DMS 273 treated with DMSO at 0.1 percent for 48 hours (cell line): ENCODE data around the gene LST1.
A peak's percentile ranks its signal among the peaks of the same experiment; 100 is the strongest.

ENCODE experiments used
- DNase-seq: peaks from one replicate; lab custom pipeline; 2025; lab: John Stamatoyannopoulos, UW

LST1 gene

GRCh38 chr6:31620586-31621319 lies 34.7 kb downstream of the LST1 start, which contains the start of gene PRRC2A:
Gene PRRC2A (plus strand): TSS chr6:31620715. CDS start chr6:31622790, 2,075 bp downstream.
- peak; percentile 55 for DNase-seq

GRCh38 chr6:31621320-31621939 lies 35.4 kb downstream of the LST1 start:
- no peak for DNase-seq

DNA sequence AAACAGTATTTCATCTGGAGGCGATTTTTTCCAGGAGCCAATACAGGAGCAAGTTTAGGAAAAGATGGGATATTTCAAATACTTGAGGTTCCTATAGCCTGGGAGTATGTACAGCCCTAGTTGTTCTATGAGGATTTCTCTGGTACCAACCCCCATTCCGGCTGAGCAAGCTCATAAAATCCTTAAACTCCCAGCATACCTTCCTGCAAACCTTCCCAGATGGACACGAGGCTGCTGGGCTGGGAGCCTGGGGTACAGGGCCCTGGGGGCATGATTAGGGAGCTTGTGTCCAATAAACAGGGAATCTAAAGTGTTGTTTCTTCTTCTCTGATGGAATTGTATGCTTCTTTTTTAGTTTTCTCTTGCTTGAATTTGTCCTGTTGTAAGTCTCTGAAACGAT lies 35.9 kb downstream of the LST1 start:
- DNase-seq: no peak

DNA sequence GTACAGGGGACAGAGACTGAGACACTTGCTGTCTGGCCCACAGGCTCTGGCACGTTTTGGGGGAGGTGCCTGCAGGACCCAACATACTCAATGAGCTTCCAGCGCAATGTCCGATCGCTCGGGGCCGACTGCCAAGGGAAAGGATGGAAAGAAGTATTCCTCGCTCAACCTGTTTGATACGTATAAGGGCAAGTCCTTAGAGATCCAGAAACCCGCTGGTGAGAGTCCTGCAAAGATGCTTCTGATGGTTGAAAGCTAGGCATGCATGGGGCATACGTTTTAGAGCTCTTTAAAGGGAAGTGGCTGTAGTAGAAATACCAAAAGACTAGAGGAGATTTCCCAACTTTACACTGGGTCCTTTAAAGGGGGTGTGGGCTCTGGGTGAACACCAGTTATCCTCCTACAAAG lies 36.6 kb downstream of the LST1 start:
- no peak for DNase-seq

- no peak for DNase-seq
These were observed 38.0 kb downstream of the LST1 start for GRCh38 chr6:31624070-31624469.

DNA sequence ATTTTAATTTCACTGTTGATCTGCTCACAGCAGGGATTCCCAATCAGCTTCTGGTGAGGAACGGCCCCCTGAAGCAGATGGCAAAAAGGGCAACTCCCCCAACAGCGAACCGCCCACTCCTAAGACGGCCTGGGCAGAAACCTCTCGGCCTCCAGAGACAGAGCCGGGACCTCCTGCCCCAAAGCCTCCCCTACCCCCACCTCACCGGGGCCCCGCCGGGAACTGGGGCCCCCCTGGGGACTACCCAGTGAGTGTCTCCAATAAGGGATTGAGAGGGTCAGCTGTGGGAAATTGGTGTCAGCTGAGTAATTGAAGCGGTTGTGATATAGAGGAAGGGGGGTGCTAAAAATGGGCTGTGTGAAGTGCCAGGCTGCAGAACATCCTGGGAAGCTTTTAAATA lies 40.9 kb downstream of the LST1 start:
- DNase-seq: no peak

DNA sequence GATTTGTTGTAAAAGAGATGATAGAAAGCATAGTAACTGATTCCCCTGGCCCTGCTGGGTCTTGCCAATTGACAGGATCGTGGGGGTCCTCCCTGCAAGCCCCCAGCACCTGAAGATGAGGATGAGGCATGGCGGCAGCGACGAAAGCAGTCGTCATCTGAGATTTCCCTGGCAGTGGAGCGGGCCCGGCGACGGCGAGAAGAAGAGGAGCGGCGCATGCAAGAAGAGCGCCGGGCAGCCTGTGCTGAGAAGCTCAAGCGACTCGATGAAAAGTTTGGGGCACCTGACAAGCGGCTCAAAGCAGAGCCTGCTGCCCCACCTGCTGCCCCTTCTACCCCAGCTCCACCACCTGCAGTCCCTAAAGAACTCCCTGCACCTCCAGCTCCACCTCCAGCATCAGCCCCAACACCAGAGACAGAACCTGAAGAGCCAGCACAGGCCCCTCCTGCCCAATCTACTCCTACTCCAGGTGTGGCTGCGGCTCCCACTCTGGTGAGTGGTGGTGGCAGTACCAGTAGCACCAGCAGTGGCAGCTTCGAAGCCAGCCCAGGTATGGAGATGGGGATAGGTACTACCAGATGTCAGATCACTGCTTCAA lies 41.7 kb downstream of the LST1 start:
- DNase-seq: no peak

GRCh38 chr6:31629014-31629413 lies 42.9 kb downstream of the LST1 start:
- no peak for DNase-seq

DNA sequence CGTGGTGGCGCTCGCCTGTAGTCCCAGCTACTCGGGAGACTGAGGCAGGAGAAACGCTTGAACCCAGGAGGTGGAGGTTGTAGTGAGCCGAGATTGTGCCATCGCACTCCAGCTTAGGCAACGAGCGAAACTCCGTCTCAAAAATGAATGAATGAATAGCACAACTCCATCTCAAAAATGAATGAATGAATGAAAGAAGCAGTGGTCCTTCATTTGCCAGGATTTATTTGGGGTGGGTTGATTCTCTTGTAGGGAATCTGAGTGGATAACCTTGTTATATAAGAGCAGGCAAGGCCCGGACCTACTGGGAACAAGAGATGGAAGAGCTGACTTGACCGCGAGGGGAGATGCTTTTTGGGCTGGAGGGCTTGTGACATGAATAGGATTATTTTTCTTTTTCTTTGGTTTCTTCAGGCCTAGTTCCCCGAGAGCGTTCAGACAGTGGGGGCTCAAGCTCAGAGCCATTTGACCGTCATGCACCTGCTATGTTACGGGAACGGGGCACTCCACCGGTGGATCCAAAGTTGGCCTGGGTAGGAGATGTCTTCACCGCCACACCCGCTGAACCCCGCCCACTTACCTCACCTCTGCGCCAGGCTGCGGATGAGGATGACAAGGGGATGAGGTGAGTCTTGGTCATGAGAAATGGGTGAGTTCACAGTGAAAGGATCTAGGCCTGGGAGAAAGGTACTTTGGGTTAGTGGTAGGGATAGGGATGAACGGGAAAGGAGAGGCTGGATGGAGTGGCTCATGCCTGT lies 44.3 kb downstream of the LST1 start:
- no peak for DNase-seq

DNA sequence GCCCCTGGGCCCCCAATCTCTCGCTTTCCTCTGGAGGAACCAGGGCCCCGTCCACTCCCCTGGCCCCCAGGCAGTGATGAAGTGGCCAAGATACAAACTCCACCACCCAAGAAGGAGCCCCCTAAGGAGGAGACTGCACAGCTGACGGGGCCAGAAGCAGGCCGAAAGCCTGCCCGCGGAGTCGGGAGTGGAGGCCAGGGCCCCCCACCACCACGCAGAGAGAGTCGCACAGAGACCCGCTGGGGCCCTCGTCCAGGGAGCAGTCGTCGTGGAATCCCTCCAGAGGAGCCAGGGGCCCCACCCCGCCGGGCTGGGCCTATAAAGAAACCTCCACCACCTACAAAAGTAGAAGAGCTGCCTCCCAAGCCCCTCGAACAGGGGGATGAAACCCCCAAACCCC lies 45.1 kb downstream of the LST1 start:
- DNase-seq: no peak

DNA sequence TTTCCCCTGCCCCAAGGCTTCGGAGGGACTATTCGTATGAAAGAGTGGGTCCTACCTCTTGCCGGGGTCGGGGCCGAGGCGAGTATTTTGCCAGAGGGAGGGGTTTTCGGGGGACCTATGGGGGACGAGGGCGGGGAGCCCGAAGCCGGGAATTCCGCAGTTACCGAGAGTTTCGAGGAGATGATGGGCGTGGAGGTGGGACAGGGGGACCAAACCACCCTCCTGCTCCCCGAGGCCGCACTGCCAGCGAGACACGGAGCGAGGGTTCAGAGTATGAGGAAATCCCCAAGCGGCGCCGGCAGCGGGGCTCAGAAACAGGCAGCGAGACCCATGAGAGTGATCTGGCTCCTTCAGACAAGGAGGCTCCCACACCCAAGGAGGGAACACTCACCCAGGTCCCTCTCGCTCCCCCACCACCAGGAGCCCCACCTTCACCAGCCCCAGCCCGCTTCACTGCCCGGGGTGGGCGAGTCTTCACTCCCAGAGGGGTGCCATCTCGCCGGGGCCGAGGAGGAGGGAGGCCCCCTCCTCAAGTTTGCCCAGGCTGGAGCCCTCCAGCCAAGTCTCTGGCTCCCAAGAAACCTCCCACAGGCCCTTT lies 45.7 kb downstream of the LST1 start:
- no peak for DNase-seq

DNA sequence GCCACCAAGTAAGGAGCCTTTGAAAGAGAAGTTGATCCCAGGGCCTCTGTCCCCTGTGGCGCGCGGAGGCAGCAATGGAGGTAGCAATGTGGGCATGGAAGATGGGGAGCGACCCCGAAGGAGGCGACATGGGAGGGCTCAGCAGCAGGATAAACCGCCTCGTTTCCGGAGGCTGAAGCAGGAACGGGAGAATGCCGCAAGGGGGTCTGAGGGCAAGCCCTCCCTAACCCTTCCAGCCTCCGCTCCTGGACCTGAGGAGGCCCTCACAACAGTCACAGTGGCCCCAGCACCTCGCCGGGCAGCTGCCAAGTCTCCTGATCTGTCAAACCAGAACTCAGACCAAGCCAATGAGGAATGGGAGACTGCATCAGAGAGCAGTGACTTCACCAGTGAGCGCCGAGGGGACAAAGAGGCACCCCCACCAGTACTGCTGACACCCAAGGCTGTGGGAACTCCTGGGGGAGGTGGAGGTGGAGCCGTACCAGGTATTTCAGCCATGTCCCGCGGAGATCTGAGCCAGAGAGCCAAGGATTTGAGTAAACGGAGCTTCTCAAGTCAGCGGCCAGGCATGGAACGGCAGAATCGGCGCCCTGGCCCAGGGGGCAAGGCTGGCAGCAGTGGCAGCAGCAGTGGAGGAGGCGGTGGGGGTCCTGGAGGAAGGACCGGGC lies 46.3 kb downstream of the LST1 start:
- DNase-seq: no peak

GRCh38 chr6:31633447-31633846 lies 47.4 kb downstream of the LST1 start:
- no peak for DNase-seq

DNA sequence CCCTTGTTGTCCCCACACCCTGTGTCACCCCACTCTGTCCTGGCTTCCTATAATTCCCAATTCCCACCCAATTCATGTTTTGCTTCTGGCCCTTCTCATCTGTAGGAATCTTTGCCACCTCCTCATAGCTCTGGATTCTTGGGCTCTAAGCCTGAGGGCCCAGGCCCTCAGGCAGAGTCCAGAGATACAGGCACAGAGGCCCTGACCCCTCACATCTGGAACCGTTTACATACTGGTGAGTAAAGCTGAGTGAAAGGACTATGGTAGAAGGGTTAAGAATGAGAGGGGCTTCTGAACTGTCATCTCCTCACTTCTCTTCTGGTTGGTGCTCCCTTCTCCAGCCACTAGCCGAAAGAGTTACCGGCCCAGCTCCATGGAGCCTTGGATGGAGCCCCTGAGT lies 48.1 kb downstream of the LST1 start:
- DNase-seq: no peak

- no peak for DNase-seq
These were observed 49.0 kb downstream of the LST1 start for GRCh38 chr6:31634969-31635575.

GRCh38 chr6:31636698-31637596 lies 50.9 kb downstream of the LST1 start:
- no peak for DNase-seq
